Neutrophil (primary cell): ENCODE data around the gene SMC1B.
"Not testable (repeated sequence)": the region's sequence is repeated elsewhere in the genome, so short reads cannot be mapped to it uniquely, and the experiment has no call there.

Source experiments
- H3K27ac ChIP-seq: fragments of 200-600 bp; sonication (generic); 2 replicates; pipeline ENCODE4 v1.5.1; 2016; ENCODE audit warnings: mild to moderate bottlenecking, moderate library complexity
- H3K27me3 ChIP-seq: fragments of 200-600 bp; sonication (generic); 2 replicates; pipeline ENCODE4 v1.6.0; 2016; ENCODE audit warnings: mild to moderate bottlenecking
- H3K36me3 ChIP-seq: fragments of 200-600 bp; sonication (generic); 2 replicates; pipeline ENCODE4 v1.5.1; 2017
- H3K4me1 ChIP-seq, 2 experiments: fragments of 200-600 bp in 1 of 2; sonication (generic) in 1 of 2; 1 replicate in 1 of 2; 2 replicates in 1 of 2; pipeline versions ENCODE4 v1.5.1 to v1.6.1; 2013 to 2016; ENCODE audit warnings: low read depth in 1 of 2, low read length in 1 of 2, mild to moderate bottlenecking in 1 of 2, moderate library complexity in 1 of 2; ENCODE audit not compliant: control insufficient read depth in 1 of 2, insufficient read depth in 1 of 2
- H3K4me3 ChIP-seq, 2 experiments: fragments of 200-600 bp in 1 of 2; sonication (generic) in 1 of 2; 1 replicate in 1 of 2; 2 replicates in 1 of 2; pipeline ENCODE4 v1.5.1; 2013 to 2016; ENCODE audit warnings: low read depth in 1 of 2, low read length in 1 of 2, mild to moderate bottlenecking in 1 of 2, moderate library complexity in 1 of 2
- H3K9me3 ChIP-seq: fragments of 200-600 bp; sonication (generic); 2 replicates; pipeline ENCODE4 v1.5.1; 2016
- TF ChIP-seq, protein P1 (sequence below): fragments of 200-600 bp; sonication (generic); IDR thresholded peaks from 2 replicates; pipeline ENCODE4 v1.5.1; 2016; ENCODE audit warnings: antibody characterized with exemption

SMC1B gene

DNA sequence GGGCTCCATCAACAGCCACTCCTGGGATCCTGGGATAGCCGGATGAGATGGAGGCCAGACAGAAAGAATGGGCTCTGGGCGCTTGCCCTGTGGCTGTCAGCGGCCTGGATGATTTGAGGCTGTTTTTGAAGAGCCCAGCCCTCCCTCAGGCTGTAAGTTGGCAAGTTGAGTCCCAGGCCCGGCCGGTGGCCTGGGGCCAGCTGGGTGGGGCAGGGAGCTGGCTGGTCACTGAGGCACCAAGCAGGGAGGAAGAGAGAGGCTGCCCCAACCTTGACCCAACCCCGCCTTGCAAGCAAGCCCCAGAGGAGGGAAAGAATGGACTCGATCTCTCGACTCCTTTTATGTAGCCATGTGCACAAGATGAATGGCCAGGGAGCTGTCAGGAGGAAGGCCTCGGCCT is 35.0 kb upstream of the SMC1B start:
- Histone ChIP-seq H3K9me3 (no peaks in the 10 kb centered on the region), H3K4me1 (no peaks in the 10 kb centered on the region), H3K36me3 (no peaks in the 10 kb centered on the region), H3K4me3 (no peak overlapping the region), H3K27me3 (no peaks in the 10 kb centered on the region), H3K27ac (no peak overlapping the region)
- TF ChIP-seq, protein P1, sequence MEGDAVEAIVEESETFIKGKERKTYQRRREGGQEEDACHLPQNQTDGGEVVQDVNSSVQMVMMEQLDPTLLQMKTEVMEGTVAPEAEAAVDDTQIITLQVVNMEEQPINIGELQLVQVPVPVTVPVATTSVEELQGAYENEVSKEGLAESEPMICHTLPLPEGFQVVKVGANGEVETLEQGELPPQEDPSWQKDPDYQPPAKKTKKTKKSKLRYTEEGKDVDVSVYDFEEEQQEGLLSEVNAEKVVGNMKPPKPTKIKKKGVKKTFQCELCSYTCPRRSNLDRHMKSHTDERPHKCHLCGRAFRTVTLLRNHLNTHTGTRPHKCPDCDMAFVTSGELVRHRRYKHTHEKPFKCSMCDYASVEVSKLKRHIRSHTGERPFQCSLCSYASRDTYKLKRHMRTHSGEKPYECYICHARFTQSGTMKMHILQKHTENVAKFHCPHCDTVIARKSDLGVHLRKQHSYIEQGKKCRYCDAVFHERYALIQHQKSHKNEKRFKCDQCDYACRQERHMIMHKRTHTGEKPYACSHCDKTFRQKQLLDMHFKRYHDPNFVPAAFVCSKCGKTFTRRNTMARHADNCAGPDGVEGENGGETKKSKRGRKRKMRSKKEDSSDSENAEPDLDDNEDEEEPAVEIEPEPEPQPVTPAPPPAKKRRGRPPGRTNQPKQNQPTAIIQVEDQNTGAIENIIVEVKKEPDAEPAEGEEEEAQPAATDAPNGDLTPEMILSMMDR, result no peak

DNA sequence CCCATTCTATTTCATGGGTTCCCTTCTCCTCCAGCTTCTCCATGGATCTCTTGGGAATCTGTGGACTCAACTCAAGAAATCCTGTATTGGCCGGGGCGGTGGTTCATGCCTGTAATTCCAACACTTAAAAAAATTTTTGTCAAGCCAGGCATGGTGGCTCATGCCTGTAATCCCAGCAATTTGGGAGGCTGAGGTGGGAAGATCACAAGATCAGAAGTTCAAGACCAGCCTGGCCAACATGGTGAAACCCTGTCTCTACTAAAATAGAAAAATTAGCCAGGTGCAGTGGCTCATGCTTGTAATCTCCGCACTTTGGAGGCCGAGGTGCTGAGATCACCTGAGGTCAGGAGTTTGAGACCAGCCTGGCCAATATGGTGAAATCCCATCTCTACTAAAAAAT is 34.2 kb upstream of the SMC1B start:
- not testable (repeated sequence) for H3K27me3 ChIP-seq, H3K9me3 ChIP-seq, H3K4me3 ChIP-seq, H3K4me1 ChIP-seq, H3K36me3 ChIP-seq, H3K27ac ChIP-seq

DNA sequence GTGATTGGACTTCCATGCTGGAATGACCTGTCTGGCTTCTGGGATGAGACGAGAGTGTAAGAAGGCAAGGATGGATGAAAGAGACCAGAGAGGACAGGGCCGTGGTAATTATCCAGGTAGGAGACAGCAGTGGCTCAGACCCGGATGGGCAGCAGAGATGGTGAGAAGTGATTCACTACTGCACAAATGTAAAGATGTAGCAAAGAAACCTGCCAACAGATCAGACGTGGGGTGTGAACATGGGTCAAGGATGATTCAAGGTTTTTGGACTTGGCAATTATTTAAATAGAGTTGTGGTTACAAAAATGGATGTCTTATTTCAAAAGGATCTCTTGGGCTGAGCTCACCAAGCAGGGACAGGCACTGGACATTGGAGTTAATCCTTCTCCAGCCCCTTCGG is 32.8 kb upstream of the SMC1B start:
- Histone ChIP-seq H3K36me3 (no peaks in the 10 kb centered on the region), H3K4me1 (no peaks in the 10 kb centered on the region), H3K9me3 (no peaks in the 10 kb centered on the region), H3K27ac (no peak overlapping the region), H3K27me3 (peaks cover 15% of the 10 kb centered on the region), H3K4me3 (no peak overlapping the region)
- TF ChIP-seq, protein P1, result no peak

DNA sequence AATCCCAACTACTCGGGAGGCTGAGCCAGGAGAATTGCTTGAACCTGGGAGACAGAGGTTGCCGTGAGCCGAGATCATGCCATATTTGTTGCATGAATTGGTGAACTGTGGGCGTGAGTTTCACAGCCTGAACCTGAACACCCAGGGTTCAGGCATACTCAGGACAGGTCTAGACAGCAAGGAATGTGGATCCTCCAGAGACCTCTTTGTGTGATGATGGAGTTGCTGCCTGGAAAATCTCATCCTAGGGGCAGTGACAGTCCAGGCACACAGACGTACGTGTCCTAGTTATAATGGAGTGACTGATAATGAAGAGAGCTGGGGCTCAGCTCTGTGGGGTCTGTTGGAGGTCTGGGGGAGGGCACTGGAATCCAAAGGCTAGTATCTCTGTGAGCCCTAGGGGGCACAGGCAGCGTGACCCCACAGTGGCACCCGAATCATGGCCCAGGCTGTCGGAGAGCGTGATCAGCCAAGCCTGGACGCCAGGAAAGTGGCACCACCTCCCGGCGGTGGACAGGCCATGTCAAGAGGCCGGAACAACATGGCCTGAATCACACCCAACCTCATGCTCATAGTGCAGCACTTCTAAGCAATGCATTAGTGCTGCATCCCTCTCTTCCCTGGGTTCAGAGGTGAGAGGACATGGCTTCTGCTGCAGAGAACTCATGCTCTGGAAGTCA is 31.8 kb upstream of the SMC1B start:
- Histone ChIP-seq H3K27ac (no peak overlapping the region), H3K4me1 (no peaks in the 10 kb centered on the region), H3K4me3 (no peak overlapping the region), H3K36me3 (no peaks in the 10 kb centered on the region), H3K9me3 (no peaks in the 10 kb centered on the region), H3K27me3 (peaks cover 26% of the 10 kb centered on the region)
- TF ChIP-seq, protein P1, result no peak

DNA sequence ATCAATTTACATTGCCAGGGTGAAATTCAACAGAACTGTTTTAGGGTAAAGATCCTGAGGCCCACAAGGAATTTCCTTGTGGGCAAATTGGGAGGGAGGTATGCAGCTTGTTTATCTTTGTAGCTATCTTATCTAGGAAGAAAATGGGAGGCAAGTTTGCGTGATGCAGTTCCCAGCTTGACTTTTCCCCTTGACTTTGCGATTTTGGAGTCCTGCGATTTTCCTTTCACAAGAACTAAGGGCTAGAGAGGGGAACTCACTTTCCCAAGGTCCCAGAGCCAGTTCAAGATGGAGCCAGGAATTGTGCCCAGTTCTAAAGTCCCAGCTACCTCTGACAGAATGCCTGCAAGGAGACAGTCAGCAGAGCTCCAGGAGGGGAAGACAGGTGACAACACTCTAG is 30.8 kb upstream of the SMC1B start:
- H3K4me3 ChIP-seq, result no peak overlapping the region
- H3K9me3 ChIP-seq, result no peaks in the 10 kb centered on the region
- H3K36me3 ChIP-seq, result no peaks in the 10 kb centered on the region
- no peaks in the 10 kb centered on the region for H3K4me1 ChIP-seq
- TF ChIP-seq, protein P1, result no peak
- H3K27ac ChIP-seq, result no peak overlapping the region
- H3K27me3 ChIP-seq, result peaks cover 35% of the 10 kb centered on the region

DNA sequence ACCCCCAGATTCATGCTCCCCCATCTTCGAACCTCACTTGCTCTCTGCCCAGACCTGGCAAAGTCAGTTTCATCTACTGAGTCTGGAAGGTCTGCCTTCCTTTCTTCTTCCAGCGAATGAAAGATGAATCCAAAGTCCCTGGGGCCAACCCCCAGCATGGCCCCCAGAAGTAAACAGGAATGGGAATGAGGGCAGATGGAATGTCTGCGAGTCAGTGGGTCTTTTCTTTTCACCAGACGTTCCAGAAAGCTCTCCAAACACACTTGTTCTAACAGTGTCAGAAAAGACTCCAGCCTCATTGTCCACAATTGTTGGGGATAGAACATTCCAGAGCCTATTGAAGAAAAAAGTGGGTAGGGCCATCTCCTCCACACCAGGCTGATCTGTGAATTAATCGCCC is 28.7 kb upstream of the SMC1B start:
- H3K36me3 ChIP-seq, result no peaks in the 10 kb centered on the region
- peaks cover 46% of the 10 kb centered on the region for H3K27me3 ChIP-seq
- no peak overlapping the region for H3K4me3 ChIP-seq
- H3K9me3 ChIP-seq, result no peaks in the 10 kb centered on the region
- no peak overlapping the region for H3K27ac ChIP-seq
- no peaks in the 10 kb centered on the region for H3K4me1 ChIP-seq
- TF ChIP-seq, protein P1, result no peak
